AG04450 (cell line): ENCODE measurements around the gene CEP250. TPM values are rescaled to one million over a fixed set of nuclear protein-coding genes. Genes with fewer than 3 reads are reported as not detected.

ENCODE experiments used
- CTCF ChIA-PET: fragments of 300-600, 350-600 bp; formaldehyde crosslinking; extraction: SDS; loops from one replicate; lab custom pipeline; 2022; ENCODE audit warnings: antibody characterized with exemption, inconsistent platforms; lab: Charles Lee
- POLR2A ChIA-PET: fragments of 350-600 bp; formaldehyde crosslinking; extraction: SDS; loops from one replicate; lab custom pipeline; 2021; ENCODE audit warnings: antibody characterized with exemption, inconsistent platforms; lab: Yijun Ruan, JAX
- DNase-seq: peaks from one replicate; pipeline ENCODE4 v3.0.0-alpha.2; 2011; ENCODE audit warnings: low read depth, low spot score
- H3K27ac ChIP-seq: one replicate; pipeline ENCODE4 v1.5.1; 2012; ENCODE audit warnings: low read depth, low read length, control low read depth
- H3K27me3 ChIP-seq: one replicate; pipeline ENCODE4 v1.6.0; 2012; ENCODE audit warnings: low read length; ENCODE audit not compliant: control insufficient read depth, insufficient read depth
- H3K4me3 ChIP-seq: 2 replicates; pipeline ENCODE4 v1.5.1; 2011; ENCODE audit warnings: mild to moderate bottlenecking, low read depth, low read length, control low read depth
- H3K9me3 ChIP-seq: 2 replicates; pipeline ENCODE4 v1.5.1; 2012; ENCODE audit warnings: low read length; ENCODE audit not compliant: control insufficient read depth, insufficient read depth
- CTCF ChIP-seq: IDR thresholded peaks from 2 replicates; pipeline ENCODE4 v1.5.1; 2011; ENCODE audit warnings: low read depth, low read length, control low read depth, inconsistent platforms
- polyA plus RNA-seq: library from polyadenylated mRNA; depleted of rRNA; stranded (reverse); fragments of >200 nt; gene quantifications from 2 replicates; pipeline ENCODE4 v1.2.3, GENCODE V29; 2011

Gene CEP250
- polyA plus RNA-seq, 1 experiment, result 16.8 TPM

GRCh38 chr20:35508493-35509218 lies 53.3 kb downstream of the CEP250 start:
- ChIA-PET POLR2A (no interaction called here), CTCF (no interaction called here)
- no peak for TF ChIP-seq CTCF

GRCh38 chr20:35510951-35511735 lies 55.7 kb downstream of the CEP250 start:
- TF ChIP-seq CTCF, result no peak
- CTCF ChIA-PET, result interaction anchor here (1.4 to 1.5 kb wide), 2 partner anchors 137 to 482 kb away, joined by 3 read pairs; no protein-coding TSS in a partner anchor
- POLR2A ChIA-PET, result interaction anchor here (0.6 kb wide), 1 partner anchor 153 kb away, joined by 3 read pairs; no protein-coding TSS in a partner anchor

More at GRCh38 chr20:35508493-35509218, 53.3 kb downstream of the CEP250 start:
- Histone ChIP-seq H3K27me3 (no peaks in the 10 kb centered on the region), H3K27ac (no peak overlapping the region), H3K9me3 (no peaks in the 10 kb centered on the region), H3K4me3 (no peak overlapping the region)
- no peak for DNase-seq

GRCh38 chr20:35511814-35512420 lies 56.5 kb downstream of the CEP250 start:
- Histone ChIP-seq H3K4me3 (no peak overlapping the region), H3K9me3 (no peaks in the 10 kb centered on the region), H3K27me3 (no peaks in the 10 kb centered on the region), H3K27ac (no peak overlapping the region)
- POLR2A ChIA-PET, result interaction anchor here (0.7 kb wide), 1 partner anchor 448 kb away, joined by 5 read pairs; no protein-coding TSS in a partner anchor
- peak; percentile 71 for TF ChIP-seq CTCF
- CTCF ChIA-PET, result interaction anchor here (0.9 to 1.7 kb wide), 4 partner anchors 11 to 158 kb away, joined by 3 to 5 read pairs (median 3); no protein-coding TSS in a partner anchor
- DNase-seq, result no peak

More at GRCh38 chr20:35510951-35511735, 55.7 kb downstream of the CEP250 start:
- Histone ChIP-seq H3K4me3 (no peak overlapping the region), H3K9me3 (no peaks in the 10 kb centered on the region), H3K27me3 (no peaks in the 10 kb centered on the region), H3K27ac (no peak overlapping the region)
- DNase-seq, result no peak

- DNase-seq, result no peak
- Histone ChIP-seq H3K4me3 (no peak overlapping the region), H3K27me3 (no peaks in the 10 kb centered on the region), H3K27ac (no peak overlapping the region), H3K9me3 (no peaks in the 10 kb centered on the region)
- ChIA-PET CTCF (no interaction called here), POLR2A (no interaction called here)
- no peak for TF ChIP-seq CTCF
These were observed 59.1 kb downstream of the CEP250 start for GRCh38 chr20:35514371-35514932.
